ENCODE data around the gene SUGCT. TPM values are rescaled to one million over a fixed set of nuclear protein-coding genes. Genes with fewer than 3 reads are reported as not detected.

Gene SUGCT
- total and polyA plus RNA-seq, 2 of the 8 experiments (the other 6 are each of a cell fraction or from before 2014, with no cell fraction given): 2.8 to 5.4 TPM

DNA sequence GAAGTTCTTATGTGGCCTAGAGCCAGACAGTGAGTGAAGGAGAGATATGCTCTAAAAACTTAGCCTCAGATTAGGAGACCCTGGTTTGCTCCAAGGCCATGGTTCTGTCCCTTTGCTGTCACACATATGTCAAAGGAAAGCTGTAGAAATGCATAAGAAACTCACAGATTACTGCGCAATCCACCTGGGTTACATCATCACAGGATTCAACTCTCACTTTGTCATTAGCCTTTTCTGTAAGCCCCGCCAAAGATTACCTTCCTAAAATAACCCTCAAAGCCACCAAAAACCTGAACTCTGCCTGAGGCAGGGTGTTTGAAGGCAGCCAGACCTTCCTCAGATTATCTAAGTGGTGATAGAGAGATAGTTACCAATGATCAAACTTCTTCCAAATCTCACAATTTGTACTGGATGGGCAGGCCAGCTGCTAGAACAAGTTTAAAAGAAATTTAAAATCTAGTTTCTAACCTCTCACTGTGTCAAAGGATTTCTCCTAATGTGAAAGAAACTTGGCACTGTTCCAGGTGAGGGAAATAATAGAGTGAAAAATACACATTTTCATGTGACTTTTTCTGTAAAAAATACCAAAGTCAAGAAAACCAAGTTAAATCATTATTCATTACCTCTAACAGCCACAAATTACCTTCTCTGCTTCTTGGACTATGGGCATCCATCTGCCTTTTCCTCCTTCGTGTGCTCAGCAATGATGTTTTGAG, 567.2 kb downstream of the SUGCT start:
- H2BK5ac ChIP-seq (ENCODE audit: low read depth, low read length): no peak overlapping the region
- no peak overlapping the region for H4K91ac ChIP-seq (replicated peaks; ENCODE audit: insufficient read length, low read length)
- ChIA-PET CTCF (ENCODE audit: partially characterized antibody) (interaction anchor here (0.6 to 6.2 kb wide), 13 partner anchors 8 to 1042 kb away, joined by 3 to 28 read pairs (median 4); no protein-coding TSS in a partner anchor), POLR2A (ENCODE audit: partially characterized antibody) (no interaction called here)
- H4K8ac ChIP-seq (ENCODE audit: extremely low read depth, insufficient read depth, low read length): no peak overlapping the region
- peaks cover 0 to 4% (median 2%) of the 10 kb centered on the region in 4 experiments; a peak in 4 of 7 replicates for H3K4me1 ChIP-seq (replicated peaks in 1 of 4; ENCODE audit: control insufficient read depth in 3 of 4, insufficient read depth in 4 of 4, low read length in 3 of 4)
- H3K56ac ChIP-seq (replicated peaks; ENCODE audit: insufficient read length, low read depth, low read length): no peak overlapping the region
- no peaks in the 10 kb centered on the region for H3K23me2 ChIP-seq (ENCODE audit: low read depth, low read length)
- 81% methylated on average over 3 of the region's 3 CpGs; no CpG with 5 or more reads in 1 of the 2 experiments for WGBS, 2 experiments (ENCODE audit: extremely low coverage in 1 of 2, insufficient coverage in 1 of 2, insufficient read length in 1 of 2, insufficient replicate concordance in 2 of 2, low coverage in 1 of 2, low lambda C conversion rate in 2 of 2, missing lambda C conversion rate in 1 of 2)
- H3K27ac ChIP-seq (ENCODE audit: low read depth, low read length): no peak overlapping the region
- DNase-seq (ENCODE audit: low read depth in 1 of 2, low spot score in 2 of 2) (no peak), FAIRE-seq (no peak)
- no peak overlapping the region for H2BK15ac ChIP-seq (ENCODE audit: low read length)
- H2BK20ac ChIP-seq (ENCODE audit: low read length): no peak overlapping the region; the same call in 1 of the 2 replicates
- H3K9me3 ChIP-seq (ENCODE audit: insufficient read depth in 2 of 2, low read depth in 1 of 2, low read length in 1 of 2): no peaks in the 10 kb centered on the region
- H2BK12ac ChIP-seq (ENCODE audit: low read depth, low read length): no peak overlapping the region
- no peaks in the 10 kb centered on the region for H3K27me3 ChIP-seq (replicated peaks in 1 of 4; ENCODE audit: control insufficient read depth in 3 of 4, extremely low read depth in 1 of 4, insufficient read depth in 3 of 4, low read length in 3 of 4)
- H3K18ac ChIP-seq (ENCODE audit: extremely low read depth, low read length): no peak overlapping the region
- H3K36me3 ChIP-seq (ENCODE audit: control insufficient read depth in 2 of 4, insufficient read depth in 4 of 4, low read length in 3 of 4): no peaks in the 10 kb centered on the region
- H3K4me2 ChIP-seq (ENCODE audit: insufficient read depth in 1 of 2, low read depth in 2 of 2, low read length in 2 of 2): no peak overlapping the region
- no peak overlapping the region for H2AK5ac ChIP-seq (ENCODE audit: low read depth, low read length)
- no peak overlapping the region for H3K4me3 ChIP-seq (ENCODE audit: extremely low read depth in 1 of 4, insufficient read depth in 2 of 4, low read depth in 3 of 4, low read length in 4 of 4)
- H3K14ac ChIP-seq (ENCODE audit: insufficient read length): no peak overlapping the region
- H2BK120ac ChIP-seq (replicated peaks; ENCODE audit: low read depth, low read length): no peak overlapping the region
- H3K4ac ChIP-seq (replicated peaks; ENCODE audit: insufficient read length, low read depth, low read length): no peak overlapping the region
- no peak overlapping the region for H3K23ac ChIP-seq (ENCODE audit: insufficient read length)
- no peak overlapping the region for H3K9ac ChIP-seq (replicated peaks in 1 of 4; ENCODE audit: extremely low read depth in 1 of 4, low read depth in 3 of 4, low read length in 3 of 4)
- no peaks in the 10 kb centered on the region for H4K20me1 ChIP-seq (replicated peaks in 1 of 2; ENCODE audit: control insufficient read depth in 1 of 2, insufficient read depth in 2 of 2, low read length in 2 of 2)
- H3K79me1 ChIP-seq (ENCODE audit: low read depth, low read length): no peaks in the 10 kb centered on the region
- no peak overlapping the region for H4K5ac ChIP-seq (ENCODE audit: insufficient read length, low read depth, low read length)
- no peaks in the 10 kb centered on the region for H3K79me2 ChIP-seq (ENCODE audit: control insufficient read depth in 1 of 2, insufficient read depth in 2 of 2, low read length in 2 of 2)
- H2AFZ ChIP-seq (ENCODE audit: low read length): no peak overlapping the region
- no peak for TF ChIP-seq TAF7 (optimal IDR thresholded peaks at IDR 0.05; ENCODE audit: borderline replicate concordance, low read depth, low read length)
- TF ChIP-seq BCL11A (IDR thresholded peaks at IDR 0.05; ENCODE audit: low read depth in 2 of 2, low read length in 2 of 2): no peak
- no peak for TF ChIP-seq SIX5 (IDR thresholded peaks at IDR 0.05; ENCODE audit: low read depth, low read length)
- TF ChIP-seq BRCA1 (IDR thresholded peaks at IDR 0.05; ENCODE audit: low read depth, low read length): no peak
- no peak for TF ChIP-seq CEBPB (IDR thresholded peaks at IDR 0.05; ENCODE audit: low read depth, low read length)
- no peak for TF ChIP-seq FOSL1 (IDR thresholded peaks at IDR 0.05; ENCODE audit: insufficient read depth, low read depth, low read length)
- no peak for TF ChIP-seq TAF1 (IDR thresholded peaks at IDR 0.05; ENCODE audit: low read depth, low read length)
- no peak for TF ChIP-seq SIN3A (conservative IDR thresholded peaks at IDR 0.05 in 1 of 2, IDR thresholded peaks at IDR 0.05 in 1 of 2; ENCODE audit: low read depth in 1 of 2, low read length in 2 of 2)
- TF ChIP-seq, protein P1, sequence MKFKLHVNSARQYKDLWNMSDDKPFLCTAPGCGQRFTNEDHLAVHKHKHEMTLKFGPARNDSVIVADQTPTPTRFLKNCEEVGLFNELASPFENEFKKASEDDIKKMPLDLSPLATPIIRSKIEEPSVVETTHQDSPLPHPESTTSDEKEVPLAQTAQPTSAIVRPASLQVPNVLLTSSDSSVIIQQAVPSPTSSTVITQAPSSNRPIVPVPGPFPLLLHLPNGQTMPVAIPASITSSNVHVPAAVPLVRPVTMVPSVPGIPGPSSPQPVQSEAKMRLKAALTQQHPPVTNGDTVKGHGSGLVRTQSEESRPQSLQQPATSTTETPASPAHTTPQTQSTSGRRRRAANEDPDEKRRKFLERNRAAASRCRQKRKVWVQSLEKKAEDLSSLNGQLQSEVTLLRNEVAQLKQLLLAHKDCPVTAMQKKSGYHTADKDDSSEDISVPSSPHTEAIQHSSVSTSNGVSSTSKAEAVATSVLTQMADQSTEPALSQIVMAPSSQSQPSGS (IDR thresholded peaks at IDR 0.05; ENCODE audit: low read length): no peak
- TF ChIP-seq, protein P2, sequence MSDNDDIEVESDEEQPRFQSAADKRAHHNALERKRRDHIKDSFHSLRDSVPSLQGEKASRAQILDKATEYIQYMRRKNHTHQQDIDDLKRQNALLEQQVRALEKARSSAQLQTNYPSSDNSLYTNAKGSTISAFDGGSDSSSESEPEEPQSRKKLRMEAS (IDR thresholded peaks at IDR 0.05): no peak
- no peak for TF ChIP-seq CBX5 (IDR thresholded peaks at IDR 0.05; ENCODE audit: low read depth, low read length)
